Epithelial cell of esophagus (primary cell): ENCODE measurements around the gene RALGPS1.

Experiments
- DNase-seq: peaks from one replicate; pipeline ENCODE4 v3.0.0; 2010; ENCODE audit warnings: low read depth
- H3K4me3 ChIP-seq: 2 replicates; pipeline ENCODE4 v1.5.1; 2011; ENCODE audit warnings: mild to moderate bottlenecking, low read length, control low read depth
- TF ChIP-seq, protein P1 (sequence below): IDR thresholded peaks from 2 replicates; pipeline ENCODE4 v1.5.1; 2011; ENCODE audit warnings: low read depth, mild to moderate bottlenecking, low read length, control low read depth, inconsistent platforms; ENCODE audit not compliant: insufficient read depth; ENCODE audit errors: missing control alignments

The RALGPS1 gene

GRCh38 chr9:127055745-127056402 lies 141.3 kb downstream of the RALGPS1 start:
- no peak overlapping the region for H3K4me3 ChIP-seq
- TF ChIP-seq, protein P1, sequence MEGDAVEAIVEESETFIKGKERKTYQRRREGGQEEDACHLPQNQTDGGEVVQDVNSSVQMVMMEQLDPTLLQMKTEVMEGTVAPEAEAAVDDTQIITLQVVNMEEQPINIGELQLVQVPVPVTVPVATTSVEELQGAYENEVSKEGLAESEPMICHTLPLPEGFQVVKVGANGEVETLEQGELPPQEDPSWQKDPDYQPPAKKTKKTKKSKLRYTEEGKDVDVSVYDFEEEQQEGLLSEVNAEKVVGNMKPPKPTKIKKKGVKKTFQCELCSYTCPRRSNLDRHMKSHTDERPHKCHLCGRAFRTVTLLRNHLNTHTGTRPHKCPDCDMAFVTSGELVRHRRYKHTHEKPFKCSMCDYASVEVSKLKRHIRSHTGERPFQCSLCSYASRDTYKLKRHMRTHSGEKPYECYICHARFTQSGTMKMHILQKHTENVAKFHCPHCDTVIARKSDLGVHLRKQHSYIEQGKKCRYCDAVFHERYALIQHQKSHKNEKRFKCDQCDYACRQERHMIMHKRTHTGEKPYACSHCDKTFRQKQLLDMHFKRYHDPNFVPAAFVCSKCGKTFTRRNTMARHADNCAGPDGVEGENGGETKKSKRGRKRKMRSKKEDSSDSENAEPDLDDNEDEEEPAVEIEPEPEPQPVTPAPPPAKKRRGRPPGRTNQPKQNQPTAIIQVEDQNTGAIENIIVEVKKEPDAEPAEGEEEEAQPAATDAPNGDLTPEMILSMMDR: no peak
- DNase-seq: no peak

DNA sequence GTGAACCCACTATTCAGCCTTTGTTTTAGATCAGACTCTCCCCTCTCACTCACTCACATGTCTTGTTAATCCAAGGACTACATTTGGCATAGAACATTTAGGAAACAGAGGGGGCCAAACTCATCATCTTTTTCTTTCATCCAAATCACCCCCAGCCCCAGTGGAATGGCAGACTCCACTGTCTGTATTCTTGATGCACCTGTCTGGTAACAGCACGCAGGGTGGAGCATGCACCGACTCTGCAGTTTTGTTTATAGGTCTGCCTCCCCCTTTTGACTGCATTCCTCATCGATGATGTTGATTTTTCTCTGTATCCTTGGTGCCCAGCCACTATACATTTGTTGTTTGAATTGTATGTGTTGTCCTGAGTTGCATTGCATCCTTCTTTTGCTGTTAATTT lies 141.9 kb downstream of the RALGPS1 start:
- TF ChIP-seq, protein P1: no peak
- no peak overlapping the region for H3K4me3 ChIP-seq
- DNase-seq: no peak

DNA sequence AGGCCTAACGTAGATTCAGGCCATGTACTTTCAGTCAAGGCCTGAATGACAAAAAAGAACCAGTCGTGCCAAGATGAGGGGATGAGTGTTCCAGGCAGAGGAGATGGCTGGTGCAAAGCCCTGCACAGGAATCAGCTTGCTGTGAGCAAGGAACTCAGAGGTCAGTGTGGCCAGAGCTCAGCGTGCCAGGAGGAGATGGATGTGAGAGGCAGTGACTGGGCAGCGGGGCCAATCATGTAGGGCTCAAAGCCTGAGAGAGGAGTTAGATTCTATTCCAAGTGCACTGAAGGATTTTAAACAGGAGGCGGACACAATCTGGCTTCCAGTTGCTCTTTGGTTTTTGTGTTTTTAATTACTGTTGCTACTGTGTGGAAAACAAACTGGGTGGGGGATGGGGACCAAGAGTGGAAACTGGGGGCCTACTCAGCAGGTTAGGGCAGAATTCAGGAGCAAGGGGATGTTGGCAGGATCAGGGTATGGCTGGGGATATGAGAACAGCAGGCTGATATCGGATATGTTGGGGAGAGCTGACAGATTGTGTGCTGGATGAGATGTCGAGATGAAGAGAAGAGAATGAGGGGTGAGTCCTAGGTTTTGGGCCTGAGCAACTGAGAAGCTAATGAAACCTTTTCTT lies 143.5 kb downstream of the RALGPS1 start:
- TF ChIP-seq, protein P1: no peak
- no peak overlapping the region for H3K4me3 ChIP-seq
- no peak for DNase-seq

GRCh38 chr9:127058645-127059021 lies 144.1 kb downstream of the RALGPS1 start:
- H3K4me3 ChIP-seq: no peak overlapping the region
- DNase-seq: peak; percentile 50
- TF ChIP-seq, protein P1: no peak

GRCh38 chr9:127059030-127059429 lies 144.4 kb downstream of the RALGPS1 start:
- H3K4me3 ChIP-seq: no peak overlapping the region
- DNase-seq: no peak
- TF ChIP-seq, protein P1: no peak

- no peak for DNase-seq
- no peak overlapping the region for H3K4me3 ChIP-seq
Measured at GRCh38 chr9:127059765-127060361, 145.3 kb downstream of the RALGPS1 start.

More at GRCh38 chr9:127059765-127060361, 145.3 kb downstream of the RALGPS1 start:
- TF ChIP-seq, protein P1: no peak
